ENCODE measurements around the gene GJE1.

GJE1 gene

DNA sequence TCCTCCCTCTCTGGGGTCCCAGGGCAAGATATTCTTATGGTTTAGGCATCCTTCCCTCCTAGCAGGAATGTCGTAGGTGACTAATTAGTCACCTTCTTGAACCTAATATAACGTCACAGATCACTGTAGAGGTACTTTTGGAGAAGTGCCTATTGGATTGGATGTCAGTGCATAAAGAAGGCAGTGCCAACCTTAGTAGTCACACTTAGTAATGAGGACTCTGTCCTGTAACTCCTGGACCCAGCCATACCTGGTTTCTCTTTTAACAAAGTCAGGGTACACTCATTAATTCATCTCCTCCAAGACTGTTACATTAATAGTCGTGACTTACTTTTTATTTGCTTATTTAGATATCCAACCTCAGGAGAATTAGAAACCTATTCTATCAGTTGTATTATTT is 34.3 kb downstream of the GJE1 start:
- no peaks in the 10 kb centered on the region for H3K4me1 ChIP-seq (ENCODE audit: insufficient read depth, insufficient read length)
- H3K4me3 ChIP-seq (ENCODE audit: insufficient read length, low read depth), result no peak overlapping the region
- H3K27me3 ChIP-seq (ENCODE audit: insufficient read depth, insufficient read length), result no peaks in the 10 kb centered on the region
- no peak for DNase-seq (ENCODE audit: low read depth, low spot score)
- H3K9ac ChIP-seq (ENCODE audit: insufficient read length, low read depth), result no peak overlapping the region
- TF ChIP-seq YY1 (IDR thresholded peaks at IDR 0.05; ENCODE audit: insufficient read depth, insufficient read length), result no peak
- TF ChIP-seq ZNF274 (IDR thresholded peaks at IDR 0.05; ENCODE audit: low read depth, low read length), result no peak
- no peak for TF ChIP-seq SUZ12 (IDR thresholded peaks at IDR 0.05; ENCODE audit: extremely low read depth, insufficient read depth, insufficient read length)
- H3K9me3 ChIP-seq (ENCODE audit: insufficient read depth, low read length), result no peaks in the 10 kb centered on the region
- H3K36me3 ChIP-seq (ENCODE audit: insufficient read depth, insufficient read length, low read length), result peaks cover 38% of the 10 kb centered on the region

DNA sequence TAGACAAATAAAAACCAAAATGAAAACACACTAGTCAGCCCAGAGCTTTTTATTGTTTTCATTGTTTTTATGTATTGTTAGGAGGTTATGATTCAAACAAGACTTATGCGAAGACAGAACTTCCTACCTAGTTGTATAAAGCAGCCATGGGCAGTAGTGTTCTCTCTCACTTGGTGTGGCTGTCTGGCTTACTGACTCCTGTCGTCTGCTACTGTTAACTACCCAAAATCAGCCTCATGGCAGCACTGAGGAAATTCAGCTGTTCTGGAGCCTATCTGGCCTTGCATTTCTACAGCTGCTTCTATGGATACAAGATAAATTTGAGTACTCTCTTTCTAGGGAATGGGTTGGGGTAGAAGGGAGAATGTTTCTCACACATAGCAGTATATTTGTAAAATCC is 34.8 kb downstream of the GJE1 start:
- no peaks in the 10 kb centered on the region for H3K4me1 ChIP-seq (ENCODE audit: insufficient read depth, insufficient read length)
- H3K9me3 ChIP-seq (ENCODE audit: insufficient read depth, low read length), result no peaks in the 10 kb centered on the region
- no peak overlapping the region for H3K4me3 ChIP-seq (ENCODE audit: insufficient read length, low read depth)
- TF ChIP-seq ZNF274 (IDR thresholded peaks at IDR 0.05; ENCODE audit: low read depth, low read length) (no peak), SUZ12 (IDR thresholded peaks at IDR 0.05; ENCODE audit: extremely low read depth, insufficient read depth, insufficient read length) (no peak), YY1 (IDR thresholded peaks at IDR 0.05; ENCODE audit: insufficient read depth, insufficient read length) (no peak)
- H3K9ac ChIP-seq (ENCODE audit: insufficient read length, low read depth), result no peak overlapping the region
- H3K27me3 ChIP-seq (ENCODE audit: insufficient read depth, insufficient read length), result no peaks in the 10 kb centered on the region
- DNase-seq (ENCODE audit: low read depth, low spot score), result no peak
- peaks cover 42% of the 10 kb centered on the region for H3K36me3 ChIP-seq (ENCODE audit: insufficient read depth, insufficient read length, low read length)

GRCh38 chr6:142171351-142171750 is 38.6 kb downstream of the GJE1 start:
- no peak for DNase-seq (ENCODE audit: low read depth, low spot score)
- no peaks in the 10 kb centered on the region for H3K4me1 ChIP-seq (ENCODE audit: insufficient read depth, insufficient read length)
- no peaks in the 10 kb centered on the region for H3K27me3 ChIP-seq (ENCODE audit: insufficient read depth, insufficient read length)
- no peak overlapping the region for H3K9ac ChIP-seq (ENCODE audit: insufficient read length, low read depth)
- no peak for TF ChIP-seq ZNF274 (IDR thresholded peaks at IDR 0.05; ENCODE audit: low read depth, low read length)
- H3K4me3 ChIP-seq (ENCODE audit: insufficient read length, low read depth), result no peak overlapping the region
- no peaks in the 10 kb centered on the region for H3K9me3 ChIP-seq (ENCODE audit: insufficient read depth, low read length)
- H3K36me3 ChIP-seq (ENCODE audit: insufficient read depth, insufficient read length, low read length), result peaks cover 65% of the 10 kb centered on the region

GRCh38 chr6:142172758-142173157 is 40.0 kb downstream of the GJE1 start:
- TF ChIP-seq ZNF274 (IDR thresholded peaks at IDR 0.05; ENCODE audit: low read depth, low read length) (no peak), SUZ12 (IDR thresholded peaks at IDR 0.05; ENCODE audit: extremely low read depth, insufficient read depth, insufficient read length) (no peak), YY1 (IDR thresholded peaks at IDR 0.05; ENCODE audit: insufficient read depth, insufficient read length) (no peak)
- Histone ChIP-seq H3K4me3 (ENCODE audit: insufficient read length, low read depth) (no peak overlapping the region), H3K36me3 (ENCODE audit: insufficient read depth, insufficient read length, low read length) (peaks cover 61% of the 10 kb centered on the region), H3K9me3 (ENCODE audit: insufficient read depth, low read length) (no peaks in the 10 kb centered on the region), H3K4me1 (ENCODE audit: insufficient read depth, insufficient read length) (no peaks in the 10 kb centered on the region), H3K27me3 (ENCODE audit: insufficient read depth, insufficient read length) (no peaks in the 10 kb centered on the region), H3K9ac (ENCODE audit: insufficient read length, low read depth) (no peak overlapping the region)
- DNase-seq (ENCODE audit: low read depth, low spot score), result no peak

DNA sequence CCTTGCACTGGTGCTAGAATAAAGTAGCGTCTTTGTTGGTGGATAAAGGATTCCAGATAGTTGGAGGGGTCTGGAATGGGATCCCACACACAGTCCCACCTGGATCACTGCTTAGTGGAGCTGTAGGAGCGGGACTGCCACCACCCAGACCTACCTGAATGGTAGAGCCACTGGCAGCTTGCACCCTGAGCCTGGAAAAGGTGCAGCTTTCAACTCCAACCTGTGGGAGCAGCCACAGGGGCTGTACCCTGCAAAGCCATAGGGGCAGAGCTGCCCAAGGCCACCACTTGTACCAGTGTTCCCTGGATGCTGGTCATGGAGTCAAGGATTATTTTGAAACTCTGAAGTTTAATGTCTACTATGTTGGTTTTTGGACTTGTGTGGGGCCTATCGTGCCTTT is 41.3 kb downstream of the GJE1 start:
- no peaks in the 10 kb centered on the region for H3K4me1 ChIP-seq (ENCODE audit: insufficient read depth, insufficient read length)
- H3K9ac ChIP-seq (ENCODE audit: insufficient read length, low read depth), result no peak overlapping the region
- no peak for DNase-seq (ENCODE audit: low read depth, low spot score)
- no peaks in the 10 kb centered on the region for H3K9me3 ChIP-seq (ENCODE audit: insufficient read depth, low read length)
- no peaks in the 10 kb centered on the region for H3K27me3 ChIP-seq (ENCODE audit: insufficient read depth, insufficient read length)
- no peak overlapping the region for H3K4me3 ChIP-seq (ENCODE audit: insufficient read length, low read depth)
- peaks cover 55% of the 10 kb centered on the region for H3K36me3 ChIP-seq (ENCODE audit: insufficient read depth, insufficient read length, low read length)
- no peak for TF ChIP-seq YY1 (IDR thresholded peaks at IDR 0.05; ENCODE audit: insufficient read depth, insufficient read length)
- TF ChIP-seq ZNF274 (IDR thresholded peaks at IDR 0.05; ENCODE audit: low read depth, low read length), result no peak
- no peak for TF ChIP-seq SUZ12 (IDR thresholded peaks at IDR 0.05; ENCODE audit: extremely low read depth, insufficient read depth, insufficient read length)

DNA sequence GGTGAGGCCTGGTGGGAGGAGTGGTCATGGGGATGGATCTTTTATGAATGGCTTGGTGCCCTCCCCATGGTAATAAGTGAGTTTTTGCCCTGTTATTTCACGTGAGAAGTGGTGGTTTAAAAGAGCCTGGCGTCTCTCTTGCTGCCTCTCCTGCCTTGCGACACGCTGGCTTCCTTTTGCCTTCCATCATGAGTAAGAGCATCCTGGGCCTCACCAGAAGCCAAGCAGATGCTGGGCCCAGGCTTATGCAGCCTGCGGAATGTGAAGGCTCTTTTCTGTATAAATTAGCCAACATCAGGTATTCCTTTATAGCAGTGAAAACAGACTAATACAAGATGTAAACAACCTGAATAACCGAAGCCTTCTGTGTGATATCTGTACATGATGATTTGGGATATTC is 42.0 kb downstream of the GJE1 start:
- Histone ChIP-seq H3K36me3 (ENCODE audit: insufficient read depth, insufficient read length, low read length) (peaks cover 50% of the 10 kb centered on the region), H3K9ac (ENCODE audit: insufficient read length, low read depth) (no peak overlapping the region)
- no peak for TF ChIP-seq ZNF274 (IDR thresholded peaks at IDR 0.05; ENCODE audit: low read depth, low read length)
- TF ChIP-seq YY1 (IDR thresholded peaks at IDR 0.05; ENCODE audit: insufficient read depth, insufficient read length), result no peak
- TF ChIP-seq SUZ12 (IDR thresholded peaks at IDR 0.05; ENCODE audit: extremely low read depth, insufficient read depth, insufficient read length), result no peak

GRCh38 chr6:142178129-142178528 is 45.4 kb downstream of the GJE1 start:
- no peaks in the 10 kb centered on the region for H3K4me1 ChIP-seq (ENCODE audit: insufficient read depth, insufficient read length)

More for the DNA sequence above, 42.0 kb downstream of the GJE1 start:
- no peaks in the 10 kb centered on the region for H3K27me3 ChIP-seq (ENCODE audit: insufficient read depth, insufficient read length)
- no peak overlapping the region for H3K4me3 ChIP-seq (ENCODE audit: insufficient read length, low read depth)
- no peak for DNase-seq (ENCODE audit: low read depth, low spot score)
- no peaks in the 10 kb centered on the region for H3K4me1 ChIP-seq (ENCODE audit: insufficient read depth, insufficient read length)
- H3K9me3 ChIP-seq (ENCODE audit: insufficient read depth, low read length), result no peaks in the 10 kb centered on the region

DNA sequence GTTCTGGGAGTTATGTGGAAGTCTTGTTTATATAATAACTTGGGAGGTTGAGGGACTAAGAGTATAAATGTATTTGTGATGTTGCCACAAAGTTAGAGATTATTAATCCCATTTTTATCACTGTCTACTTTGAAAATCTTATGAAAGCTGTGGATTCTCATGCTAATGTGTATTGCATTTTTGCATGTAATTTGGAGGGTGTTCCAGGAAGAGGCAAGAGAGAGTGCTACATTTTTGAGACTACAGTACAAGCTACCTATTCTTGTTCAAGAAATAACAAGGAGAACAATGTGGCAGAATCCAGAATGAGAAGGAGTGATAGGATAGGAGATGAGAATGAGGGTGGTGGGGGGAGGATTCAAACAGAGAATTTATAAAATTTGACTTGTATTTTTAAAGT is 49.3 kb downstream of the GJE1 start:
- Histone ChIP-seq H3K36me3 (ENCODE audit: insufficient read depth, insufficient read length, low read length) (peaks cover 3% of the 10 kb centered on the region), H3K9me3 (ENCODE audit: insufficient read depth, low read length) (no peaks in the 10 kb centered on the region), H3K27me3 (ENCODE audit: insufficient read depth, insufficient read length) (no peaks in the 10 kb centered on the region), H3K4me1 (ENCODE audit: insufficient read depth, insufficient read length) (no peaks in the 10 kb centered on the region), H3K9ac (ENCODE audit: insufficient read length, low read depth) (no peak overlapping the region), H3K4me3 (ENCODE audit: insufficient read length, low read depth) (no peak overlapping the region)
- DNase-seq (ENCODE audit: low read depth, low spot score), result no peak
- TF ChIP-seq SUZ12 (IDR thresholded peaks at IDR 0.05; ENCODE audit: extremely low read depth, insufficient read depth, insufficient read length) (no peak), YY1 (IDR thresholded peaks at IDR 0.05; ENCODE audit: insufficient read depth, insufficient read length) (no peak), ZNF274 (IDR thresholded peaks at IDR 0.05; ENCODE audit: low read depth, low read length) (no peak)

More at GRCh38 chr6:142178129-142178528, 45.4 kb downstream of the GJE1 start:
- peaks cover 27% of the 10 kb centered on the region for H3K36me3 ChIP-seq (ENCODE audit: insufficient read depth, insufficient read length, low read length)
- no peaks in the 10 kb centered on the region for H3K27me3 ChIP-seq (ENCODE audit: insufficient read depth, insufficient read length)
- TF ChIP-seq SUZ12 (IDR thresholded peaks at IDR 0.05; ENCODE audit: extremely low read depth, insufficient read depth, insufficient read length) (no peak), ZNF274 (IDR thresholded peaks at IDR 0.05; ENCODE audit: low read depth, low read length) (no peak), YY1 (IDR thresholded peaks at IDR 0.05; ENCODE audit: insufficient read depth, insufficient read length) (no peak)
- H3K9ac ChIP-seq (ENCODE audit: insufficient read length, low read depth), result no peak overlapping the region
- H3K9me3 ChIP-seq (ENCODE audit: insufficient read depth, low read length), result no peaks in the 10 kb centered on the region
- no peak for DNase-seq (ENCODE audit: low read depth, low spot score)
- H3K4me3 ChIP-seq (ENCODE audit: insufficient read length, low read depth), result no peak overlapping the region
